Keratinocyte (primary cell): ENCODE data around the gene DEFB123. TPM values are rescaled to one million over a fixed set of nuclear protein-coding genes. Genes with fewer than 3 reads are reported as not detected.
A peak's percentile ranks its signal among the peaks of the same experiment; 100 is the strongest.

Experiments
- DNase-seq: peaks from one replicate; pipeline ENCODE4 v3.0.0-alpha.2; 2011; ENCODE audit warnings: low read depth, missing footprints, low spot score
- FAIRE-seq: peaks from 2 replicates; lab custom pipeline; 2011; peaks lifted over from hg19 to GRCh38; lab: Jason Lieb, UNC
- H2AFZ ChIP-seq: 2 replicates; pipeline ENCODE4 v1.6.0; 2012; ENCODE audit warnings: low read length, control low read depth, inconsistent platforms; ENCODE audit not compliant: control insufficient read depth
- H3K27ac ChIP-seq: 2 replicates; pipeline ENCODE4 v1.5.1; 2011; ENCODE audit warnings: low read length; ENCODE audit not compliant: control insufficient read depth, insufficient read depth
- H3K27me3 ChIP-seq: 3 replicates; pipeline ENCODE4 v1.6.0; 2011; ENCODE audit warnings: low read length; ENCODE audit not compliant: control insufficient read depth, insufficient read depth; ENCODE audit errors: extremely low read depth
- H3K36me3 ChIP-seq, 2 experiments: 2 replicates in 1 of 2; 3 replicates in 1 of 2; pipeline ENCODE4 v1.5.1; 2011; ENCODE audit warnings: low read length in 2 of 2, mild to moderate bottlenecking in 1 of 2; ENCODE audit not compliant: control insufficient read depth in 2 of 2, insufficient read depth in 2 of 2; ENCODE audit errors: extremely low read depth in 1 of 2
- H3K4me1 ChIP-seq: 3 replicates; pipeline ENCODE4 v1.5.1; 2011; ENCODE audit warnings: low read length; ENCODE audit not compliant: control insufficient read depth, insufficient read depth; ENCODE audit errors: extremely low read depth
- H3K4me2 ChIP-seq: 3 replicates; pipeline ENCODE4 v1.6.0; 2011; ENCODE audit warnings: low read depth, low read length; ENCODE audit not compliant: control insufficient read depth, insufficient read depth; ENCODE audit errors: extremely low read depth
- H3K4me3 ChIP-seq, 3 experiments: fragments of 200-600 bp in 1 of 3; sonication (generic) in 1 of 3; 2 replicates in 2 of 3; 3 replicates in 1 of 3; pipeline ENCODE4 v1.5.1; 2011 to 2016; ENCODE audit warnings: low read length in 3 of 3, mild to moderate bottlenecking in 3 of 3, control low read depth in 2 of 3, inconsistent platforms in 1 of 3, low read depth in 1 of 3, mixed read lengths in 1 of 3, mixed run types in 1 of 3, moderate library complexity in 1 of 3; ENCODE audit not compliant: control insufficient read depth in 2 of 3, insufficient read depth in 2 of 3; ENCODE audit errors: extremely low read depth in 1 of 3
- H3K79me2 ChIP-seq: 2 replicates; pipeline ENCODE4 v1.6.0; 2012; ENCODE audit warnings: low read length; ENCODE audit not compliant: control insufficient read depth, insufficient read depth
- H3K9ac ChIP-seq: 3 replicates; pipeline ENCODE4 v1.6.0; 2011; ENCODE audit warnings: low read length; ENCODE audit not compliant: control insufficient read depth, insufficient read depth; ENCODE audit errors: extremely low read depth
- H3K9me1 ChIP-seq: 3 replicates; pipeline ENCODE4 v1.6.0; 2011; ENCODE audit warnings: low read length; ENCODE audit not compliant: control insufficient read depth, insufficient read depth; ENCODE audit errors: extremely low read depth
- H3K9me3 ChIP-seq: 2 replicates; pipeline ENCODE4 v1.5.1; 2012; ENCODE audit warnings: low read depth, low read length; ENCODE audit not compliant: control insufficient read depth
- H4K20me1 ChIP-seq: 3 replicates; pipeline ENCODE4 v1.6.0; 2011; ENCODE audit warnings: low read length; ENCODE audit not compliant: control insufficient read depth, insufficient read depth; ENCODE audit errors: extremely low read depth
- CTCF ChIP-seq, 3 experiments: IDR thresholded peaks in 1 of 3; conservative IDR thresholded peaks in 1 of 3; optimal IDR thresholded peaks in 1 of 3; 2 replicates in 2 of 3; 3 replicates in 1 of 3; pipeline versions ENCODE3 to v1.5.1; 2011; ENCODE audit warnings: low read length in 3 of 3, mild to moderate bottlenecking in 3 of 3, moderate library complexity in 2 of 3, control low read depth in 1 of 3, inconsistent platforms in 1 of 3; ENCODE audit not compliant: insufficient read depth in 2 of 3; ENCODE audit errors: extremely low read depth in 1 of 3
- EZH2 ChIP-seq: IDR thresholded peaks from one replicate; pipeline ENCODE4 v1.6.1; 2012; ENCODE audit warnings: inconsistent platforms, mild to moderate bottlenecking, low read length, moderate library complexity
- dilution Hi-C: fragments of 300-500 bp; cut with MboI; formaldehyde crosslinking; loops from one replicate; pipeline ENCODE4 v1.7.0; 2020; ENCODE audit warnings: low sequenced_read_pairs; ENCODE audit not compliant: extremely low pct_ligation_motif_present
- polyA plus RNA-seq, 5 experiments: library from polyadenylated mRNA; depleted of rRNA in 3 of 5; stranded (reverse) in 3 of 5; stranded (forward) in 1 of 5; unstranded in 1 of 5; fragments of >200 nt; gene quantifications; 1 replicate in 1 of 5; 2 replicates in 3 of 5; 3 replicates in 1 of 5; pipeline versions ENCODE4 v1.2.1 to v1.2.3, GENCODE V29; 2011 to 2012; ENCODE audit warnings: missing spikeins in 2 of 5, low read depth in 1 of 5, low replicate concordance in 1 of 5

Gene DEFB123
- polyA plus RNA-seq, 1 donor (not counting 4 experiments of a cell fraction or from before 2014, with no cell fraction given), result not detected

GRCh38 chr20:31494131-31494530 lies 53.7 kb downstream of the DEFB123 start:
- Histone ChIP-seq H2AFZ (no peak overlapping the region), H3K36me3 (no peaks in the 10 kb centered on the region), H3K27ac (no peak overlapping the region), H3K27me3 (peaks cover 11% of the 10 kb centered on the region), H3K9me1 (no peaks in the 10 kb centered on the region), H3K9ac (no peak overlapping the region), H3K9me3 (no peaks in the 10 kb centered on the region), H3K4me3 (no peak overlapping the region), H4K20me1 (no peaks in the 10 kb centered on the region), H3K79me2 (no peaks in the 10 kb centered on the region), H3K4me2 (no peak overlapping the region), H3K4me1 (no peaks in the 10 kb centered on the region)
- FAIRE-seq, result no peak
- TF ChIP-seq EZH2 (no peak), CTCF (optimal IDR thresholded peaks at IDR 0.05 in 1 of 3, IDR thresholded peaks at IDR 0.05 in 1 of 3, conservative IDR thresholded peaks at IDR 0.05 in 1 of 3; ENCODE audit: extremely low read depth in 1 of 3, insufficient read depth in 2 of 3, low read length in 3 of 3) (peak; percentile 49 to 68 (median 51))
- dilution Hi-C loops, result no loop called here
- DNase-seq, result peak; percentile 23

- H3K9ac ChIP-seq, result no peak overlapping the region
- H3K79me2 ChIP-seq, result no peaks in the 10 kb centered on the region
- H3K27me3 ChIP-seq, result peaks cover 11% of the 10 kb centered on the region
- TF ChIP-seq CTCF (optimal IDR thresholded peaks at IDR 0.05 in 1 of 3, IDR thresholded peaks at IDR 0.05 in 1 of 3, conservative IDR thresholded peaks at IDR 0.05 in 1 of 3; ENCODE audit: extremely low read depth in 1 of 3, insufficient read depth in 2 of 3, low read length in 3 of 3), result no peak
- no peak for TF ChIP-seq EZH2
- H3K9me3 ChIP-seq, result no peaks in the 10 kb centered on the region
- H3K4me2 ChIP-seq, result no peak overlapping the region
- H3K4me1 ChIP-seq, result no peaks in the 10 kb centered on the region
- DNase-seq (no peak), FAIRE-seq (no peak)
- dilution Hi-C loops, result no loop called here
- H3K4me3 ChIP-seq, result no peak overlapping the region
- no peak overlapping the region for H3K27ac ChIP-seq
- no peak overlapping the region for H2AFZ ChIP-seq
- H3K9me1 ChIP-seq, result no peaks in the 10 kb centered on the region
- no peaks in the 10 kb centered on the region for H4K20me1 ChIP-seq
- no peaks in the 10 kb centered on the region for H3K36me3 ChIP-seq
Observed at GRCh38 chr20:31496761-31497295, 56.4 kb downstream of the DEFB123 start.
